SK-N-SH treated with all-trans-retinoic acid at 6 μM for 48 hours (cell line): Measurements from ENCODE around the gene SCAPER.

Experiments used
- ATAC-seq: fragments of 200-7000 bp; cut with Tn5 transposase; 3 replicates; pipeline ENCODE4 v1.9.1; 2020; ENCODE audit warnings: mild to moderate bottlenecking, moderate library complexity
- ARNTL ChIP-seq: fragments of 450-650 bp; formaldehyde crosslinking; IDR thresholded peaks from 2 replicates; pipeline ENCODE4 v1.5.0; 2020; ENCODE audit warnings: low read depth, mild to moderate bottlenecking, moderate library complexity, borderline replicate concordance
- BACH2 ChIP-seq: fragments of 250-450 bp; sonication (Bioruptor Pico); IDR thresholded peaks from 2 replicates; pipeline ENCODE4 v1.9.0; 2021; ENCODE audit warnings: mild to moderate bottlenecking, borderline replicate concordance
- CSDC2 ChIP-seq: fragments of 250-450 bp; sonication (Bioruptor Pico); IDR thresholded peaks from 2 replicates; pipeline ENCODE4 v1.5.0; 2020; ENCODE audit warnings: mild to moderate bottlenecking, moderate library complexity
- ESRRG ChIP-seq: fragments of 250-450 bp; sonication (Bioruptor Pico); IDR thresholded peaks from 2 replicates; pipeline ENCODE4 v1.6.1; 2021; ENCODE audit warnings: mild to moderate bottlenecking
- ISL1 ChIP-seq: fragments of 250-450 bp; sonication (Bioruptor Pico); IDR thresholded peaks from 2 replicates; pipeline ENCODE4 v2.1.2; 2022; ENCODE audit warnings: mild to moderate bottlenecking, moderate library complexity
- OSR1 ChIP-seq: fragments of 250-450 bp; sonication (Bioruptor Pico); IDR thresholded peaks from 2 replicates; pipeline ENCODE4 v1.8.0; 2022; ENCODE audit warnings: moderate library complexity, mild to moderate bottlenecking, inconsistent platforms
- PATZ1 ChIP-seq: fragments of 250-450 bp; sonication (Bioruptor Pico); IDR thresholded peaks from 2 replicates; pipeline ENCODE4 v1.8.0; 2020; ENCODE audit warnings: mild to moderate bottlenecking, moderate library complexity, borderline replicate concordance
- PPARA ChIP-seq: fragments of 250-450 bp; sonication (Bioruptor Pico); IDR thresholded peaks from 2 replicates; pipeline ENCODE4 v1.5.0; 2020; ENCODE audit warnings: mild to moderate bottlenecking, borderline replicate concordance
- RARB ChIP-seq: fragments of 250-450 bp; sonication (Bioruptor Pico); IDR thresholded peaks from 2 replicates; pipeline ENCODE4 v1.8.0; 2021; ENCODE audit warnings: mild to moderate bottlenecking, moderate library complexity
- SNAI2 ChIP-seq: fragments of 250-450 bp; sonication (Bioruptor Pico); IDR thresholded peaks from 2 replicates; pipeline ENCODE4 v1.5.0; 2020; ENCODE audit warnings: mild to moderate bottlenecking, moderate library complexity
- TCF4 ChIP-seq: fragments of 250-450 bp; sonication (Bioruptor Pico); IDR thresholded peaks from 2 replicates; pipeline ENCODE4 v1.8.0; 2021; ENCODE audit warnings: mild to moderate bottlenecking, moderate library complexity, borderline replicate concordance
- TSHZ2 ChIP-seq: fragments of 250-450 bp; sonication (Bioruptor Pico); IDR thresholded peaks from 2 replicates; pipeline ENCODE4 v1.5.0; 2020; ENCODE audit warnings: mild to moderate bottlenecking, moderate library complexity
- ZC3H10 ChIP-seq: fragments of 250-450 bp; sonication (Bioruptor Pico); IDR thresholded peaks from 2 replicates; pipeline ENCODE4 v1.5.1; 2021; ENCODE audit warnings: mild to moderate bottlenecking, moderate library complexity
- ZFP3 ChIP-seq: fragments of 250-450 bp; sonication (Bioruptor Pico); IDR thresholded peaks from 2 replicates; pipeline ENCODE4 v1.5.0; 2020; ENCODE audit warnings: mild to moderate bottlenecking, moderate library complexity
- ZFP30 ChIP-seq: fragments of 450-650 bp; formaldehyde crosslinking; IDR thresholded peaks from 2 replicates; pipeline ENCODE4 v1.5.0; 2022; ENCODE audit warnings: mild to moderate bottlenecking, moderate library complexity
- ZNF565 ChIP-seq: fragments of 450-650 bp; formaldehyde crosslinking; conservative IDR thresholded peaks from 2 replicates; pipeline ENCODE4 v1.5.0; 2020; ENCODE audit warnings: low read depth, mild to moderate bottlenecking, moderate library complexity
- ZNF70 ChIP-seq: fragments of 450-650 bp; formaldehyde crosslinking; IDR thresholded peaks from 2 replicates; pipeline ENCODE4 v1.5.0; 2020; ENCODE audit warnings: mild to moderate bottlenecking, moderate library complexity
- ZNF8 ChIP-seq: fragments of 450-650 bp; formaldehyde crosslinking; IDR thresholded peaks from 2 replicates; pipeline ENCODE4 v1.5.0; 2020; ENCODE audit warnings: mild to moderate bottlenecking, moderate library complexity
- TF ChIP-seq, protein P1 (sequence below): fragments of 250-450 bp; sonication (Bioruptor Pico); IDR thresholded peaks from 2 replicates; pipeline ENCODE4 v1.5.1; 2020; ENCODE audit warnings: low read depth, mild to moderate bottlenecking, moderate library complexity
- TF ChIP-seq, protein P2 (sequence below): fragments of 250-450 bp; sonication (Bioruptor Pico); IDR thresholded peaks from 2 replicates; pipeline ENCODE4 v1.5.1; 2021; ENCODE audit warnings: mild to moderate bottlenecking, moderate library complexity
- TF ChIP-seq, protein P3 (sequence below): fragments of 250-450 bp; sonication (Bioruptor Pico); IDR thresholded peaks from 2 replicates; pipeline ENCODE4 v1.8.0; 2021; ENCODE audit warnings: low read depth, mild to moderate bottlenecking, moderate library complexity, borderline replicate concordance

SCAPER gene

DNA sequence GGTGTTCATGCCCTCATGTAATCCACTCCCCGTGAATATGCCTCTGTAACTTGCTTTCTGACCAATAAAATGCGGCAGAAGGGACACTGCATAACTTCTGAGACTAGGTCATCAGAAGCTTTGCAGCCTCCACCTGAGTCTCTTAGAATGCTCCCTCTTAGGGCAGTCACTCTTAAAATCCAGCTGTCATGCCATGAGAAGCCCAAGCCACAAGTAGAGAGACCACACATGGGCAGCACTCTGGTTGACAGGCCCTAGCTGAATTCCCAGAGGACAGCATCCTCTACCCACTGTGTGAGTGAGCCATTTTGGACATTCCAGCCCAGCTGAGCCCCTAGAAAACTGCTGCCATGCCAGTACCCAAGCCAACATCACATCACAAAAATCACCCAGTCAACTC, 41.4 kb downstream of the SCAPER start:
- ATAC-seq, result no peak
- no peak for TF ChIP-seq ZFP3 (CRISPR knock-in tag)
- TF ChIP-seq, protein P1, sequence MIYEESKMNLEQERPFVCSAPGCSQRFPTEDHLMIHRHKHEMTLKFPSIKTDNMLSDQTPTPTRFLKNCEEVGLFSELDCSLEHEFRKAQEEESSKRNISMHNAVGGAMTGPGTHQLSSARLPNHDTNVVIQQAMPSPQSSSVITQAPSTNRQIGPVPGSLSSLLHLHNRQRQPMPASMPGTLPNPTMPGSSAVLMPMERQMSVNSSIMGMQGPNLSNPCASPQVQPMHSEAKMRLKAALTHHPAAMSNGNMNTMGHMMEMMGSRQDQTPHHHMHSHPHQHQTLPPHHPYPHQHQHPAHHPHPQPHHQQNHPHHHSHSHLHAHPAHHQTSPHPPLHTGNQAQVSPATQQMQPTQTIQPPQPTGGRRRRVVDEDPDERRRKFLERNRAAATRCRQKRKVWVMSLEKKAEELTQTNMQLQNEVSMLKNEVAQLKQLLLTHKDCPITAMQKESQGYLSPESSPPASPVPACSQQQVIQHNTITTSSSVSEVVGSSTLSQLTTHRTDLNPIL (CRISPR knock-in tag), result no peak
- TF ChIP-seq CSDC2 (CRISPR knock-in tag), result no peak
- no peak for TF ChIP-seq ZFP30 (CRISPR knock-in tag)
- TF ChIP-seq ZC3H10 (CRISPR knock-in tag), result no peak
- no peak for TF ChIP-seq BACH2 (CRISPR knock-in tag)
- TF ChIP-seq ZNF8 (CRISPR knock-in tag), result no peak
- TF ChIP-seq, protein P2, sequence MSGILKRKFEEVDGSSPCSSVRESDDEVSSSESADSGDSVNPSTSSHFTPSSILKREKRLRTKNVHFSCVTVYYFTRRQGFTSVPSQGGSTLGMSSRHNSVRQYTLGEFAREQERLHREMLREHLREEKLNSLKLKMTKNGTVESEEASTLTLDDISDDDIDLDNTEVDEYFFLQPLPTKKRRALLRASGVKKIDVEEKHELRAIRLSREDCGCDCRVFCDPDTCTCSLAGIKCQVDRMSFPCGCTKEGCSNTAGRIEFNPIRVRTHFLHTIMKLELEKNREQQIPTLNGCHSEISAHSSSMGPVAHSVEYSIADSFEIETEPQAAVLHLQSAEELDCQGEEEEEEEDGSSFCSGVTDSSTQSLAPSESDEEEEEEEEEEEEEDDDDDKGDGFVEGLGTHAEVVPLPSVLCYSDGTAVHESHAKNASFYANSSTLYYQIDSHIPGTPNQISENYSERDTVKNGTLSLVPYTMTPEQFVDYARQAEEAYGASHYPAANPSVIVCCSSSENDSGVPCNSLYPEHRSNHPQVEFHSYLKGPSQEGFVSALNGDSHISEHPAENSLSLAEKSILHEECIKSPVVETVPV, result no peak
- TF ChIP-seq SNAI2 (CRISPR knock-in tag), result no peak
- TF ChIP-seq, protein P3, sequence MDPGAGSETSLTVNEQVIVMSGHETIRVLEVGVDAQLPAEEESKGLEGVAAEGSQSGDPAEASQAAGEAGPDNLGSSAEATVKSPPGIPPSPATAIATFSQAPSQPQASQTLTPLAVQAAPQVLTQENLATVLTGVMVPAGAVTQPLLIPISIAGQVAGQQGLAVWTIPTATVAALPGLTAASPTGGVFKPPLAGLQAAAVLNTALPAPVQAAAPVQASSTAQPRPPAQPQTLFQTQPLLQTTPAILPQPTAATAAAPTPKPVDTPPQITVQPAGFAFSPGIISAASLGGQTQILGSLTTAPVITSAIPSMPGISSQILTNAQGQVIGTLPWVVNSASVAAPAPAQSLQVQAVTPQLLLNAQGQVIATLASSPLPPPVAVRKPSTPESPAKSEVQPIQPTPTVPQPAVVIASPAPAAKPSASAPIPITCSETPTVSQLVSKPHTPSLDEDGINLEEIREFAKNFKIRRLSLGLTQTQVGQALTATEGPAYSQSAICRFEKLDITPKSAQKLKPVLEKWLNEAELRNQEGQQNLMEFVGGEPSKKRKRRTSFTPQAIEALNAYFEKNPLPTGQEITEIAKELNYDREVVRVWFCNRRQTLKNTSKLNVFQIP (CRISPR knock-in tag), result no peak
- no peak for TF ChIP-seq ZNF70 (CRISPR knock-in tag)
- no peak for TF ChIP-seq OSR1 (CRISPR knock-in tag)
- no peak for TF ChIP-seq RARB (CRISPR knock-in tag)
- no peak for TF ChIP-seq ISL1 (CRISPR knock-in tag)
- TF ChIP-seq TCF4 (CRISPR knock-in tag), result no peak
- TF ChIP-seq ZNF565 (CRISPR knock-in tag), result no peak
- TF ChIP-seq TSHZ2 (CRISPR knock-in tag), result no peak

GRCh38 chr15:76863123-76863522, 42.0 kb downstream of the SCAPER start:
- no peak for ATAC-seq
- TF ChIP-seq TSHZ2 (CRISPR knock-in tag) (no peak), ARNTL (no peak)
- TF ChIP-seq, protein P3 (CRISPR knock-in tag), result no peak

GRCh38 chr15:76861815-76862397, 43.2 kb downstream of the SCAPER start:
- TF ChIP-seq ZC3H10 (CRISPR knock-in tag), result no peak
- no peak for TF ChIP-seq ESRRG (CRISPR knock-in tag)
- TF ChIP-seq PATZ1 (CRISPR knock-in tag), result no peak
- no peak for TF ChIP-seq TCF4 (CRISPR knock-in tag)
- no peak for TF ChIP-seq ARNTL
- no peak for TF ChIP-seq SNAI2 (CRISPR knock-in tag)
- no peak for TF ChIP-seq RARB (CRISPR knock-in tag)
- TF ChIP-seq CSDC2 (CRISPR knock-in tag), result no peak
- no peak for TF ChIP-seq ZNF8 (CRISPR knock-in tag)
- no peak for TF ChIP-seq PPARA (CRISPR knock-in tag)
- TF ChIP-seq ZNF70 (CRISPR knock-in tag), result no peak
- no peak for TF ChIP-seq ZFP3 (CRISPR knock-in tag)
- TF ChIP-seq, protein P2, result no peak
- ATAC-seq, result no peak
